Esophagus (tissue), 2 donors: ENCODE data around the gene DESI1. TPM values are rescaled to one million over a fixed set of nuclear protein-coding genes. Genes with fewer than 3 reads are reported as not detected.
"Not testable (repeated sequence)": the region's sequence is repeated elsewhere in the genome, so short reads cannot be mapped to it uniquely, and the experiment has no call there.

Experiments
- H3K27ac ChIP-seq, 2 donors: one replicate each; pipeline ENCODE4 v1.5.1; 2013; ENCODE audit warnings: low read depth in 2 of 2, mild to moderate bottlenecking in 2 of 2, inconsistent platforms in 1 of 2, low read length in 1 of 2, moderate library complexity in 1 of 2
- H3K27me3 ChIP-seq, 2 donors: one replicate each; pipeline ENCODE4 v1.6.1; 2013; ENCODE audit warnings: low read length in 2 of 2, control low read depth in 1 of 2, mild to moderate bottlenecking in 1 of 2; ENCODE audit not compliant: insufficient read depth in 2 of 2, control insufficient read depth in 1 of 2
- H3K36me3 ChIP-seq, 2 donors: one replicate each; pipeline ENCODE4 v1.6.1; 2013; ENCODE audit warnings: low read length in 1 of 2; ENCODE audit not compliant: control insufficient read depth in 2 of 2, insufficient read depth in 2 of 2
- H3K4me1 ChIP-seq, 2 donors: one replicate each; pipeline ENCODE4 v1.6.1; 2013; ENCODE audit warnings: low read length in 1 of 2; ENCODE audit not compliant: control insufficient read depth in 2 of 2, insufficient read depth in 2 of 2
- H3K4me3 ChIP-seq, 2 donors: one replicate each; pipeline ENCODE4 v1.5.1; 2013; ENCODE audit warnings: low read length in 2 of 2, mild to moderate bottlenecking in 2 of 2, low read depth in 1 of 2, moderate library complexity in 1 of 2
- H3K9me3 ChIP-seq, 2 donors: one replicate each; pipeline ENCODE4 v1.6.1; 2013; ENCODE audit warnings: mild to moderate bottlenecking in 2 of 2, low read depth in 1 of 2, low read length in 1 of 2, moderate library complexity in 1 of 2; ENCODE audit not compliant: control insufficient read depth in 2 of 2, insufficient read depth in 1 of 2
- WGBS, 2 donors: extraction: QIAGEN DNeasy Blood & Tissue Kit; methylation state at CpG; one replicate each; pipeline ENCODE4 v1.1.7; 2013; 5-methylcytosine and 5-hydroxymethylcytosine counted together
- polyA plus RNA-seq, 2 donors: library from polyadenylated mRNA; stranded (reverse); fragments of 200-250 nt; gene quantifications; one replicate each; pipeline ENCODE4 v1.2.3, GENCODE V29; 2013
- donor health status: healthy with polysubstance abuse.
- donor health status: Bipolar disorder and iron deficiency.

Gene DESI1
- polyA plus RNA-seq, 2 donors = 22.8 to 34.8 TPM

GRCh38 chr22:41595703-41596102, 25.1 kb downstream of the DESI1 start:
- Histone ChIP-seq H3K9me3 (no peaks in the 10 kb centered on the region), H3K27me3 (no peaks in the 10 kb centered on the region), H3K4me3 (no peak overlapping the region), H3K36me3 (peaks cover 0 to 2% of the 10 kb centered on the region in 2 donors), H3K27ac (peak overlapping the region in 1 of 2 donors; percentile 54), H3K4me1 (peaks cover 0 to 16% of the 10 kb centered on the region in 2 donors)
- WGBS, 2 donors = 83 to 87% methylated on average over 5 of the region's 5 CpGs

DNA sequence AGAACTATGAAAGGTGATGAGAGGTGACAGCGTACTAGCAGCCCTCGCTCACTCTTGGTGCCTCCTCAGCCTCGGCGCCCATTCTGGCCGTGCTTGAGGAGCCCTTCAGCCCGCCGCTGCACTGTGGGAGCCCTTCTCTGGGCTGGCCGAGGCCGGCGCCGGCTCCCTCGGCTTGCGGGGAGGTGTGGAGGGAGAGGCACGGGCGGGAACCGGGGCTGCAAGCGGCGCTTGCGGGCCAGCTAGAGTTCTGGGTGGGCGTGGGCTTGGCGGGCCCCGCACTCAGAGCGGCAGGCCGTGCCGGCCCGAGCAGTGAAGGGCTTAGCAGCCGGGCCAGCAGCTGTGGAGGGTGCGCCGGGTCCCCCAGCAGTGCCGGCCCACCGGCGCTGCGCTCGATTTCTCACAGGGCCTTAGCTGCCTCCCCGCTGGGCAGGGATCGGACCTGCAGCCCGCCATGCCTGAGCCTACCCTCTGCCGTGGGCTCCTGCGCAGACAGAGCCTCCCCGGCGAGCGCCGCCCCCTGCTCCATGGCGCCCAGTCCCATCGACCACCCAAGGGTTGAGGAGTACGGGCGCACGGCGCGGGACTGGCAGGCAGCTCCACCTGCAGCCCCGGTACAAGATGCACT, 27.4 kb downstream of the DESI1 start:
- H3K27me3 ChIP-seq, H3K9me3 ChIP-seq, H3K27ac ChIP-seq, H3K4me3 ChIP-seq, H3K36me3 ChIP-seq: not testable (repeated sequence)
- 95% methylated on average over 40 to 51 of the region's 51 CpGs for WGBS, 2 donors
- H3K4me1 ChIP-seq = peaks cover 0 to 15% of the 10 kb centered on the region in 2 donors

DNA sequence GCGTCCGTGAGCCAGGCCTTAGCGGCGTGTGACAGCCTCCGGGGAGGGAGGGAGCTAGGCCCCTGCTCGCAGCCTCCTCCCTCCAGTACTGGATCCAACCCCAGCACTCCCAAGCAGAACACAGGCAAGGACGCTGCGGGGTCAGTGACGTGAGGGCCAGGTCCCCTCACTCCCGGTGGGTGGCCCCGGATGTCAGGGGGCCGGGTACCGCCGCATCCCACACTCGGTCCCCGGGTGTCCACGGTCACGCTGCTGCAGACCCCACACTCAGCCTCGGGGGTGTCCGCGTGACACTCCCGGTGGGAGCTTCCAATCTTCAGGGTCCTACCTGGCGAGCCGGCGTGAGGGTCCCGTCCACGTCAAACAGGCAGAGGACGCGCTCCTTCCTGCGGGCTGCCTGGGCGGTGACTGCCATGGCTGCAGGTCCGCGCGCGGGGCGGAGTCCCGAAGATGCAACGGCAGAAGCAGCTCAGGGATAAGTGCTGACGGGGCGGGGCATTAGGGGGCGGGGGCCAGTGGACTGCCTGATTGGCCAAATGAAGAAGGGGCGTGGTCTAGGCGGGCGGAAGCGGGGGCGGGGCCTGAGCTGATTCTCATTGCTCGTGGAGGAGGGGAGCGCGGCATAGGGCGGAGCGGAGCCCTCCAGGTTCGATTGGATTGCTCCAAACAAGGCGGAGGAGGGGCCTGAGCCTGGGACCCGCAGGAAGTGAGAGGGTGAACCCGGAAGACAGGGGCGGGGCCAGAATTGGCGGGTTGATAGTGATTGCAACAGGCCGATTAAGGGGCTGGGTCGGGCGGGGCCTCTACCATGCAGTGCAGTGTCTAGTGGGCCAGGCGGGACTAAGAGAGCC, 31.2 kb downstream of the DESI1 start, which contains the start of gene PMM1:
PMM1 (minus strand) TSS at position 450 of the 851 bp plus-strand sequence; CDS start at position 415, 35 bp downstream.
- Histone ChIP-seq H3K4me3 (peak within 1 kb of the TSS; percentile 70 to 80), H3K36me3 (peaks cover 0 to 3% of the 10 kb centered on the region in 2 donors), H3K9me3 (no peaks in the 10 kb centered on the region), H3K27me3 (no peaks in the 10 kb centered on the region), H3K27ac (peak within 1 kb of the TSS; percentile 66 to 91), H3K4me1 (peaks cover 0 to 3% of the 10 kb centered on the region in 2 donors)
- WGBS, 2 donors = 1% methylated on average over 61 of the region's 61 CpGs

DNA sequence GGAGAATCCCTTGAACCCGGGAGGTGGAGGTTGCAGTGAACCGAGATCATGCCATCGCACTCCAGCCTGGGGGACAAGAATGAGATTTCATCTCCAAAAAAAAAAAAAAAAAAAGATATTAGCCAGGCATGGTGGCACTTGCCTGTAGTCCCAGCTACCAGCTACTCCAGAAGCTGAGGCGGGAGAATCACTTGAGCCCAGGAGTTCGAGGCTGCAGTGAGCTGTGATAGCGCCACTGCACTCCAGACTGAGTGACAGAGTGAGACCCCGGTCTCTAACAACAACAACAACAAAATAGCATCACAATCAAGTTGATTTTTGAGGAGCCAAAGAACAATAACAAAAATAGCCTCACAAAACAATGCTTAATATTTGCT, 33.5 kb downstream of the DESI1 start:
- WGBS, 2 donors = 85 to 91% methylated on average over 7 of the region's 7 CpGs

DNA sequence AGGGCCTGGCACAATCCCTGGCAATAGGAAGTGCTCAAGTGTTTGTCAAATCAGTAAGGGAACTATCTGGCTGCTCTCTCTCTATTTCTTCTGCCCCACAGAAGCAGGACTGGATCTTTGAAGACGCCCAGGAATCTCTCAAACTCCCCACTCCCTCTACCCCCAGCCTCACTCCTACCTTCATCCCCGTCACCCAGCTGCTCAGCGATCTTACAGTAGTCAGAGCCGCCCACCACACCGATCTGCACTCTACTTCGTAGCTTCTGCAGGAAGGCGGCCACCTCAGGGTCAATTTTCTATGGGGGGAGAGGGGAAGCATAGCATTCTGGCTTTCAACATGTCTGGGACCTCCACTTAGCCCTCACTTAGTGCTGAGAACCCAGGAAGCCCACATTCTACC, 34.9 kb downstream of the DESI1 start:
- H3K27ac ChIP-seq = no peak overlapping the region
- no peaks in the 10 kb centered on the region for H3K27me3 ChIP-seq
- no peak overlapping the region for H3K4me3 ChIP-seq
- H3K36me3 ChIP-seq = peaks cover 6 to 19% of the 10 kb centered on the region in 2 donors
- H3K4me1 ChIP-seq = peaks cover 0 to 3% of the 10 kb centered on the region in 2 donors
- 97 to 98% methylated on average over 7 of the region's 7 CpGs for WGBS, 2 donors
- H3K9me3 ChIP-seq = no peaks in the 10 kb centered on the region

More for the DNA sequence above, 33.5 kb downstream of the DESI1 start:
- H3K27me3 ChIP-seq = no peaks in the 10 kb centered on the region
- H3K4me3 ChIP-seq = no peak overlapping the region
- H3K4me1 ChIP-seq = peaks cover 0 to 3% of the 10 kb centered on the region in 2 donors
- no peaks in the 10 kb centered on the region for H3K9me3 ChIP-seq
- no peak overlapping the region for H3K27ac ChIP-seq
- peaks cover 6 to 16% of the 10 kb centered on the region in 2 donors for H3K36me3 ChIP-seq

DNA sequence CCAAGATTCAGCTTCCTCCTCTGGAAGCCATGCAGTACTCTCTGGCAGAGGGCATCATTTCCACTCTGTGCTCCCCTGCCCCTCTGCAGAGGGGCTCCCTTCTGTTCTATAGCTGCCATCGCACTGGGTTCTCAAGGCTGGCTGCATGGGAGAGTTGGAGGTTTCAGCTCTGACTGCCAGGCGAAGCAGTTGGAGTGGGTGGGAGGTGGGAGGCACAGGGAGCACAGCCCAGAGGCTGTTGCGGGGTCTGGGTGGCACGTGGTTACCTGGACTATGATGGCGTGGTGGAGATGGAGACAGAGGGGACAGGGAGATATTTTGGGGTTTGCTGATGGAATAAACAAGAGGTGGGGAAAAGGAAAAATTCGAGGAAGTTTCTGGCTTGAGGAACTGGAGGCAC, 36.0 kb downstream of the DESI1 start:
- Histone ChIP-seq H3K4me3 (no peak overlapping the region), H3K36me3 (peaks cover 6 to 22% of the 10 kb centered on the region in 2 donors), H3K4me1 (peaks cover 0 to 3% of the 10 kb centered on the region in 2 donors), H3K9me3 (no peaks in the 10 kb centered on the region), H3K27ac (peak overlapping the region in 1 of 2 donors; percentile 1), H3K27me3 (no peaks in the 10 kb centered on the region)
- 93 to 95% methylated on average over 6 of the region's 6 CpGs for WGBS, 2 donors

DNA sequence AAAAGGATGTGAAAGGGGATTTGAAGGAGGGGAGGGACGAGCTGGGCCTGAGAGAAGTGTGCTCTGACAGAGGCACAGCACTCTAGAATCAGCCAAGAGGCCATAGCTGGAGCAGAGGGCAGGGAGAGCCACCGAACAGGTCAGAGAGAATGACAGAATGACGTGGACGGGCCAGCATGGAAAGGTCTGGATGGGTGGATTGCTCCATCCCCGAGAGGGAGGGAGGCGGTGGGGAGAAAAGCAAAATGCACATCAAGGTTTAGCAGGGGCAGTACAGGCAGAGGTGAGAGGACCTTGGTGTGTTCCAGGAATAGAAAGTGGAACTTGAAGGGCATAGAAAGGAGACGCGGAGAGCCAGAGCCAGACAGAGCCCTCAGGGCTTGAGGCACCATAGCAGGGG, 38.1 kb downstream of the DESI1 start:
- no peaks in the 10 kb centered on the region for H3K9me3 ChIP-seq
- H3K4me1 ChIP-seq = no peaks in the 10 kb centered on the region
- no peaks in the 10 kb centered on the region for H3K27me3 ChIP-seq
- no peak overlapping the region for H3K27ac ChIP-seq
- H3K36me3 ChIP-seq = peaks cover 8 to 42% of the 10 kb centered on the region in 2 donors
- 85 to 87% methylated on average over 8 of the region's 8 CpGs for WGBS, 2 donors
- H3K4me3 ChIP-seq = no peak overlapping the region

DNA sequence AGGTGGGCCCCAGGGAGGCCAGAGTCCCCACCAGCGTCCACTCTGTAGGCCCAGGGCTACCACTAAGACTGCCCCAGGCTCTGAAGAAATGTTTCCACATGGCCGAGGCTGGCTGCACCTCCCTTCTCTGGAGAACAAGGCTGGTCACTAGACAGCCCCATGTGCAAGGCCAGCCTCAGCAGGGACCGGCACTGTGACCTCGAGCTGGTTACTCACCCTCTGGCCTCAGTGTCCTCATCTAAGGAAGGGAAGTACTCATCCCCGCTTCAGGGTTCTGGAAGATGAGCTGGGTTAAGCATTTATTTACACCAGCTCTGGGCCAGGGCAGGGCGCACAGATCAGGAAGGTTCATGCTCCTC, 40.9 kb downstream of the DESI1 start:
- Histone ChIP-seq H3K27me3 (no peaks in the 10 kb centered on the region), H3K27ac (no peak overlapping the region), H3K36me3 (peaks cover 8 to 65% of the 10 kb centered on the region in 2 donors), H3K4me3 (no peak overlapping the region), H3K9me3 (no peaks in the 10 kb centered on the region), H3K4me1 (peaks cover 0 to 2% of the 10 kb centered on the region in 2 donors)
- 84 to 90% methylated on average over 6 of the region's 6 CpGs for WGBS, 2 donors

DNA sequence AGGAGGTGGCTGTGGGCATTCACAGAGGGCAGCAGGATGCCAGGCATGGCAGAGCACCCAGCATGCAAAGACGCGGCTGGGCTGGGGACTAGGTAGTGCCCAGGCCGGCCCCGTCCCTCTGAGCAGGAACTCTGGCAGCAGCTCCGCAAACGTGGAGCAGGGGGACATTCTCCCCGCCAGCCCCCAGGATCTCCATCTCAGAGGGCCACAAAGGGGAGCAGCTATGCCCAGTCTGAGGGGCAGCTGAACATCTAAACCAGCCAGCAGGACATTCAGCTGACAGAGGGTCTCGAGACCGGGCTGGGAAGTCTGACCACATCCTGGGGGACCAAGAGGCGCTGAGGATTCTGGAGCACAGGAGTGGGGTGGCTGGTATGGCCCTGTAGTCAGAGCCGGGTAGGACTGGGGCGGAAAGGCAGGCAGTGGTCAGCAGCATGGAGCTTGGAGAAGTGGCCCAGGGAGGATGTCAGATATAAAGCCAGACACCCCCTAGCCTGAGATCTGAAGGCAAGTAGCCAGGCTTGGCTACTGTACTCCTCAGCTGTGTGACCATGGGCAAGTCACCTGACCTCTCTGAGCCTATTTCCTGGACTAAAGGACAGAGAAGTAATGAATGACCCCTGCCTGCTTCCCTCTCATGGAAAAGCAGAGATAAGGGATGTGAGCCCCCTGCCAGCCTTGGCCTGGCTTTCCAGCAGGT, 41.4 kb downstream of the DESI1 start:
- peaks cover 8 to 66% of the 10 kb centered on the region in 2 donors for H3K36me3 ChIP-seq
- 97 to 99% methylated on average over 12 of the region's 12 CpGs for WGBS, 2 donors
- H3K4me1 ChIP-seq = peaks cover 0 to 4% of the 10 kb centered on the region in 2 donors
- no peak overlapping the region for H3K4me3 ChIP-seq
- H3K27me3 ChIP-seq = no peaks in the 10 kb centered on the region
- no peaks in the 10 kb centered on the region for H3K9me3 ChIP-seq
- H3K27ac ChIP-seq = no peak overlapping the region
